Measurements from ENCODE around the gene SETD2.

DNA sequence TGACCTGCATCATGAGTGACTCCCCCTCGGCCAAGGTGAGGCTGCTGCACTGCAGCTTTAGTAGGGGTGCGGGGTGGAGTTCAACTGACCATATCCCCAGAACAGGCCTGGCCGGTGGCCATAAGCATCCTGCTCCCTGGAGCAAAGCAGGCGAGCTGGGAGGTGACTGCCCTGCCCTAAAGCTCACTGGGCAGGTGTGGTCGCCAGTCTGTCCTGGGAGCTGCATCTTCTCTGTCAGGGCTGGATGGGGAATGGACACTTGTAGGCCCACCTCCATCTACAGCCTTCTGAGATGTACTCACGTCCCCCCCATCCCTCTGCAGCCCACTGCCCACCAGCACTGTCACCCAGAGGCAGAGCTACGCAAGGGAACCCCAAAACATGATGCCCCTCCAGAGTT is 169.9 kb downstream of the SETD2 start:
- TF ChIP-seq, protein P1, sequence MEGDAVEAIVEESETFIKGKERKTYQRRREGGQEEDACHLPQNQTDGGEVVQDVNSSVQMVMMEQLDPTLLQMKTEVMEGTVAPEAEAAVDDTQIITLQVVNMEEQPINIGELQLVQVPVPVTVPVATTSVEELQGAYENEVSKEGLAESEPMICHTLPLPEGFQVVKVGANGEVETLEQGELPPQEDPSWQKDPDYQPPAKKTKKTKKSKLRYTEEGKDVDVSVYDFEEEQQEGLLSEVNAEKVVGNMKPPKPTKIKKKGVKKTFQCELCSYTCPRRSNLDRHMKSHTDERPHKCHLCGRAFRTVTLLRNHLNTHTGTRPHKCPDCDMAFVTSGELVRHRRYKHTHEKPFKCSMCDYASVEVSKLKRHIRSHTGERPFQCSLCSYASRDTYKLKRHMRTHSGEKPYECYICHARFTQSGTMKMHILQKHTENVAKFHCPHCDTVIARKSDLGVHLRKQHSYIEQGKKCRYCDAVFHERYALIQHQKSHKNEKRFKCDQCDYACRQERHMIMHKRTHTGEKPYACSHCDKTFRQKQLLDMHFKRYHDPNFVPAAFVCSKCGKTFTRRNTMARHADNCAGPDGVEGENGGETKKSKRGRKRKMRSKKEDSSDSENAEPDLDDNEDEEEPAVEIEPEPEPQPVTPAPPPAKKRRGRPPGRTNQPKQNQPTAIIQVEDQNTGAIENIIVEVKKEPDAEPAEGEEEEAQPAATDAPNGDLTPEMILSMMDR (IDR thresholded peaks at IDR 0.05 in 4 of 5, conservative IDR thresholded peaks at IDR 0.05 in 1 of 5): no peak
- TF ChIP-seq POLR2A (IDR thresholded peaks at IDR 0.05): no peak

Measured in gastrocnemius medialis (tissue), 4 donors.